Small intestine (tissue), 7 donors: ENCODE measurements around the gene HPSE2. TPM values are rescaled to one million over a fixed set of nuclear protein-coding genes. Genes with fewer than 3 reads are reported as not detected.

ENCODE experiments used
- DNase-seq, 2 donors: peaks; one replicate each; pipeline versions ENCODE4 v3.0.0 to v3.0.0-alpha.2; 2013
- FAIRE-seq: peaks from 2 replicates; lab custom pipeline; 2012; peaks lifted over from hg19 to GRCh38; lab: Jason Lieb, UNC
- H3K27ac ChIP-seq, 3 donors: one replicate each; pipeline ENCODE4 v1.5.1; 2013; ENCODE audit warnings: low read length in 2 of 3, mild to moderate bottlenecking in 2 of 3, control low read depth in 1 of 3, inconsistent platforms in 1 of 3, low read depth in 1 of 3, moderate library complexity in 1 of 3
- H3K27me3 ChIP-seq, 3 donors: one replicate each; pipeline ENCODE4 v1.6.1; 2013; ENCODE audit warnings: low read length in 3 of 3, inconsistent platforms in 1 of 3; ENCODE audit not compliant: control insufficient read depth in 3 of 3, insufficient read depth in 3 of 3
- H3K36me3 ChIP-seq, 3 donors: one replicate each; pipeline ENCODE4 v1.6.1; 2013; ENCODE audit warnings: low read length in 3 of 3, inconsistent platforms in 1 of 3, low read depth in 1 of 3, mild to moderate bottlenecking in 1 of 3, moderate library complexity in 1 of 3; ENCODE audit not compliant: control insufficient read depth in 3 of 3, insufficient read depth in 2 of 3
- H3K4me1 ChIP-seq, 3 donors: one replicate each; pipeline ENCODE4 v1.6.1; 2013; ENCODE audit warnings: low read length in 2 of 3, inconsistent platforms in 1 of 3, low read depth in 1 of 3, mild to moderate bottlenecking in 1 of 3, moderate library complexity in 1 of 3; ENCODE audit not compliant: control insufficient read depth in 3 of 3, insufficient read depth in 2 of 3
- H3K4me3 ChIP-seq, 3 donors: one replicate each; pipeline ENCODE4 v1.5.1; 2013; ENCODE audit warnings: low read length in 3 of 3, control low read depth in 1 of 3, inconsistent platforms in 1 of 3, low read depth in 1 of 3, mild to moderate bottlenecking in 1 of 3, moderate library complexity in 1 of 3
- H3K9me3 ChIP-seq, 2 donors: one replicate each; pipeline ENCODE4 v1.6.1; 2013; ENCODE audit warnings: low read depth in 1 of 2, low read length in 1 of 2; ENCODE audit not compliant: control insufficient read depth in 2 of 2, insufficient read depth in 1 of 2
- WGBS, 3 donors: extraction: QIAGEN DNeasy Blood & Tissue Kit; methylation state at CpG; one replicate each; pipeline ENCODE4 v1.1.7; 2013; 5-methylcytosine and 5-hydroxymethylcytosine counted together
- polyA plus RNA-seq, 4 donors: library from polyadenylated mRNA; stranded (reverse) in 3 of 4; unstranded in 1 of 4; fragments of 200-250 nt in 3 of 4; fragments of 120-200 nt in 1 of 4; gene quantifications; one replicate each; pipeline versions ENCODE4 v1.2.1 to v1.2.3, GENCODE V29; 2013
- donor health status: healthy with polysubstance abuse.
- donor health status: control.
- donor health status: control.
- donor health status: Bipolar disorder and iron deficiency.
- donor health status: healthy.

The HPSE2 gene
- polyA plus RNA-seq, 4 donors: 0.22 to 9.4 (median 1.2) TPM

DNA sequence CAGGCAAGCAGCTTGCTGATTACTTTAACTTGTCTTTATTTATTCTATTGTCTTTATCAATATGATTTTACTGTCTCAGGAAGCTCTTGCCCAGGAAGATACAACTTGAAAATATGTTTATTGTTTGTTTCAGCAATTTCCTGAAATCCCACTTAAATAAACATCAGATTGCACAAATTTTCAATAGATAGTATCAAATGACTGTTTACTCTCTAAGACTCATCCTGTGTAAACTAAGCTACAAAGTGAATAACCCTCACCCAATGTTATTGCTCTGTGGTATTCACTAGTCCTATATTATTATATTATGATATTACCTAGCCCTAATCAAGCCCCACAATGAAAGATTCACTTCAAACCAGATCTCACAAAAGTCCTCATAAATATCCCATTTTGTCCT is 658.5 kb downstream of the HPSE2 start:
- no peaks in the 10 kb centered on the region for H3K4me1 ChIP-seq
- H3K27me3 ChIP-seq: peaks cover 0 to 3% (median 1%) of the 10 kb centered on the region in 3 donors
- no peaks in the 10 kb centered on the region for H3K9me3 ChIP-seq
- H3K4me3 ChIP-seq: no peak overlapping the region
- no peak overlapping the region for H3K27ac ChIP-seq
- no peak for DNase-seq
- no peak for FAIRE-seq
- no peaks in the 10 kb centered on the region for H3K36me3 ChIP-seq

DNA sequence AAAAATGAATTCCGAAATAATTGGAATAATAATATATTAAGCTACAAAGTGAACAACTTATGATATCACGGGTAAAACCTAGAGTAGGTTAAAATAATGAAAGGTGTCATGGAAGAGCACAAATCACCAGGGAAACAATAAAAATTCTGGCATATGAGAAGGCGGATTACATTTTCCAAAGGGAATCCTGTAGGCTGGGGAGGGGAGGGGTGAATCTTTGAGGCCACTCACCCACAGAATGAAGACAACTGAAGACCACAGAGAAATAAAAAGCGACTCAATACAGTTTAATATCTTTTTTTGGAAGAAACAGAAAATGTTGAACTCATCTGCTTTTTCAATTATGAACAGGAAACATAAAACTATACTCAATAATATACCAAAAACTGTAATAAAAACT is 659.6 kb downstream of the HPSE2 start:
- Histone ChIP-seq H3K27me3 (peaks cover 0 to 3% (median 1%) of the 10 kb centered on the region in 3 donors), H3K4me1 (no peaks in the 10 kb centered on the region), H3K36me3 (no peaks in the 10 kb centered on the region), H3K4me3 (no peak overlapping the region), H3K27ac (no peak overlapping the region), H3K9me3 (no peaks in the 10 kb centered on the region)
- no peak for DNase-seq
- 55 to 63% (median 59%) methylated on average over 4 of the region's 4 CpGs for WGBS, 3 donors
- no peak for FAIRE-seq

DNA sequence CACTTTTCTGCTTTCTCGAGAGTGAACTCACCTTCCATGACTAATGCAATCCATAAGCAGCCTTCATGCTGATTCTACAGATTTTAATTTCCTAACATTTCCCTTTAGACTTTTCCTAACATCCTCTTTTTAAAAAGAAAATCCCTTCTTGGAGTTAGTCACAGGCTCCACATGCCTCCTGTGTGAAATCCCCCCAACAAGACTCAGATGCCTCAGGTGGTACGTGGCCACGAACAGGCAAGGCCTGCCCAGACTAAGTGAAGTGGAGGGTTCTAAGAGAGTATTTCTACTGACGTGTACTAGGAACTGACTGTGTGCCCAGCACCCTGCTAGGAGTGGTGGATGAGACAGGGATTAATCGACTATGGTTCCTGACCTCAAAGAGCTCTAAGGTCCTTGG is 663.1 kb downstream of the HPSE2 start:
- Histone ChIP-seq H3K9me3 (no peaks in the 10 kb centered on the region), H3K4me1 (no peaks in the 10 kb centered on the region), H3K27me3 (peaks cover 0 to 3% (median 1%) of the 10 kb centered on the region in 3 donors), H3K36me3 (no peaks in the 10 kb centered on the region), H3K27ac (no peak overlapping the region), H3K4me3 (no peak overlapping the region)
- DNase-seq (no peak), FAIRE-seq (no peak)
- 61 to 72% (median 65%) methylated on average over 5 of the region's 5 CpGs for WGBS, 3 donors

DNA sequence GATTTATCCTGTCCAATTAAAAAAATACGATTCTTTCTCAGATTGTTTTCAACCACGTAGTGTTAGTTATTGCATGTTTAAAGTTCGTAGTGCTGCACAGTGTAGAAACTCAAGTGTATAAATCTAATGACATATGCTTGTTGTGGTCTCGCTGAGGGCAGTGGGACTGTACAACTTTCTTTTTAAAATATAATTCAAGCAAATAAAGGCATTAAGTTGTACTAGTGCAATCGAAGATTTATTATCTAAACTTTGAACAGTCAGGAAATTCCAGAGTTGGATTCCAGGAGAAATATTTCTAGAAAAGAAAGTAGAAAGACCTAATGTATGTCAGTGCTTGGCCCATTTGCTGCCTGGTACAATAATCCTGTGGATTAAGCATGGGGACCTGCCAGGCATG is 664.8 kb downstream of the HPSE2 start:
- H3K27me3 ChIP-seq: peaks cover 0 to 3% (median 1%) of the 10 kb centered on the region in 3 donors
- DNase-seq (no peak), FAIRE-seq (no peak)
- H3K36me3 ChIP-seq: no peaks in the 10 kb centered on the region
- no peak overlapping the region for H3K27ac ChIP-seq
- H3K4me3 ChIP-seq: no peak overlapping the region
- 65 to 74% (median 66%) methylated on average over 5 of the region's 5 CpGs for WGBS, 3 donors
- no peaks in the 10 kb centered on the region for H3K9me3 ChIP-seq
- no peaks in the 10 kb centered on the region for H3K4me1 ChIP-seq

DNA sequence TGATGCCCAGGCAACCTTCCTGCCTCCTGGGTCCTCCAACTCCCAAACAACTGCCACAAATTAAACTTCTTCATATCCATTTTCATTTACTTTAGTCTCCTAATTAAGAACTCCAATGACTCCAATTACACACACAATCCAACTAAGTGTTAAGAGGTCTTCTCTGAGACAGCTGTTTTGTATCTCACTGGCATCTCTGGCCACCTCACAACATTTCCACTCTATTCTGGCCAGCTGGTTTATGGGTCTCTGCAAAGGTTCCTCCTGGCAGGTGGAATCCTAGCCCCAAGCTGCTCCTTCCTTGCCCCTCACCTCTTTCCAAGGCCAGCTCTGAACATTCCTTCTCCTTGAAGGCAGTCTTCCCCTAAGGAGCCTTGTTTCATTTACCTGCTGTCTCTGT is 665.8 kb downstream of the HPSE2 start:
- FAIRE-seq (no peak), DNase-seq (no peak)
- Histone ChIP-seq H3K27me3 (peaks cover 0 to 3% (median 1%) of the 10 kb centered on the region in 3 donors), H3K4me3 (no peak overlapping the region), H3K27ac (no peak overlapping the region), H3K4me1 (no peaks in the 10 kb centered on the region), H3K36me3 (no peaks in the 10 kb centered on the region), H3K9me3 (no peaks in the 10 kb centered on the region)

DNA sequence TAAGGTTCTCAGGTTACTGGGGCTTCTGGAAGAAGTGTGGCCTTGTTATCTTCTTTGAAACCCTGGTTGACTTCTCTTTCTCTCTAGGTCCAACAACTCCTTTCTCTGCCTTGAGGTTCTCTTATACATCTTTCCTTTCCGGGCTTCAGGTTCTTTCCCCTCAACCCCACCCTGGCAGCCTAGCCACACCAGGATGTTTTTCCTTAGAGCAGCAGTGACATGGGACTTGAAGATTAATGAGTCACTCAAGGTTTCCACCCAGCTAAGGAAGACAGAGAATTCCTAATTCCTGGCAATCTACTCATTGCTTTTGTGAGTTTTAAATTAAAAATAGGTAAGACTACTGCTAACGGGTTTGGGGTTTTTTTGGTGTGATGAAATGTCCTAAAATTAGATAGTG is 667.1 kb downstream of the HPSE2 start:
- Histone ChIP-seq H3K27ac (no peak overlapping the region), H3K27me3 (peaks cover 0 to 3% (median 1%) of the 10 kb centered on the region in 3 donors), H3K4me3 (no peak overlapping the region), H3K4me1 (no peaks in the 10 kb centered on the region), H3K36me3 (no peaks in the 10 kb centered on the region), H3K9me3 (no peaks in the 10 kb centered on the region)
- FAIRE-seq: no peak
- DNase-seq: no peak
- 74 to 83% (median 79%) methylated on average over 2 of the region's 2 CpGs for WGBS, 3 donors

DNA sequence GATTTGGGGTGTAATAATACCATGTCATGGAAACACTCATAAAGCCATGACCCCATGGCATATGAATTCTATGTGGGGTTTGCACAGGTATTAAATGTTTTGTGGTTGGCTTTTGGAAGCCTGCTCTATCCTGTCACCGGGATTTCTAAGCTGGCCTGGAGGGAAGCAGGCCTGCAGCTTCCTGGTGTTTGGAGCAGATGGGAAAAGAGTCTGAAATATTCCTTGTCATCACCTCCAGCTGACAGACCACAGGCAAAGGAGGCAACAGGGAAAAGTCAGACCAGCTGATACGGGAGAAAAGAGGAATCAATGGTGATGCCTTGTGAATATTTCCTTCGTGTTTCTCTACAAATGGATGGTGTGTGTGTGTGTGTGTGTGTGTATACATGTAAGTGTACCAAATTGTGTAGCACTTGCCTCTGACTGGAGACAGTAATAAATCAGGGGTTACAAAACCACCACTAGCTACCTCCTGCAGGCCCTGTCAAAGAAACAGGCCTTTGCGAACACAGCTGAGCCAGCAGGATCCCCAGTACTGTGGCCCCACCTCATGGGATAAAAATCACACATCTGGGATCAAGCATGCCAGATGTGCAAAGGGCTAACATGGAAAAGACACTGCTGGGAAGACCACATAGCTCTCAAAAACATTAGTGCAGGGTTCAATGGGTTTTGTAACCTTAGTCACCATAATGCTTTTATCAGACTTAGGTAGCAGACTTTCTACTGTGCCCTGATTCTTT is 668.1 kb downstream of the HPSE2 start:
- no peak for DNase-seq
- 59 to 69% (median 60%) methylated on average over 4 of the region's 4 CpGs for WGBS, 3 donors
- no peak for FAIRE-seq
- H3K27me3 ChIP-seq: peaks cover 0 to 1% (median 0%) of the 10 kb centered on the region in 3 donors
- H3K4me1 ChIP-seq: no peaks in the 10 kb centered on the region
- no peak overlapping the region for H3K27ac ChIP-seq
- no peak overlapping the region for H3K4me3 ChIP-seq
- no peaks in the 10 kb centered on the region for H3K36me3 ChIP-seq
- H3K9me3 ChIP-seq: no peaks in the 10 kb centered on the region

DNA sequence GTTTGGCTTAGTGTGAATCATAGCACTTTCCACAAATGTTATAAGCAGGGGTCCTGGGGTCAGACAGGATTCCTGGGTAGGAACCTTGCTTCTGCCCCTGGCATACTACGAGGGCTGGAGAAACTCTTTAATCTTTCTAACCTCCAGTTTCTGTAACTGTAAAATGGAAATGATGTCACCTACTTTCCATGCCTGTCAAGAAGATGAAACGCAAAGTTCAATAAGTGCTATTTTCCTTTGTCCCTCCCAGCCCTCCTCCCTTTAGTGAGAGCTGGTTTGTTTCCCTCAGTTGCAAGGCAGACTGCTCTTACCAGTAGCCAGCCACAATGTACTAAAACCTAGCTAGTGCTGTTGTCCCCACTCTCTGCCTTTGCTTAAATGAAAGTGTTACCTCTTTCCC is 671.8 kb downstream of the HPSE2 start:
- WGBS, 3 donors: 24 to 41% (median 33%) methylated on average over 2 of the region's 2 CpGs
- H3K27ac ChIP-seq: no peak overlapping the region

DNA sequence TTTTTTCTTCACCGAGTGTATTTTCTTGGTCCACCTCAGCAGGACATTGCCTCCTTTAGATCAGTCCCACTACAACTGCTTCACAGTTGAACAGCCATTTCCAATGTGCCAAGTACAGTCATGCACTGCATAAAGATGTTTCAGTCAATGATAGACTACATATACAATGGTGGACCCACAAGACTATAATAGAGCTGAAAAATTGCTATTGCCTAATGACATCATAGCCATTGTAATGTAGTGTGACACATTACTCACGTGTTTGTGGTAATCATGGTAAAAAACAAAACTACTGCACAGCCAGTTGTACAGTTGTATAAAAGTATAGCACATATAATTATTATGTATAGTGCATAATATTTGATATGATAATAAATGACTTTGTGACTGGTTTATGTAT is 675.1 kb downstream of the HPSE2 start:
- no peaks in the 10 kb centered on the region for H3K36me3 ChIP-seq
- FAIRE-seq: no peak
- no peaks in the 10 kb centered on the region for H3K9me3 ChIP-seq
- no peak overlapping the region for H3K4me3 ChIP-seq
- no peak overlapping the region for H3K27ac ChIP-seq
- H3K4me1 ChIP-seq: no peaks in the 10 kb centered on the region
- WGBS, 3 donors: 68 to 91% (median 82%) methylated on average over 2 of the region's 2 CpGs
- DNase-seq: no peak
- no peaks in the 10 kb centered on the region for H3K27me3 ChIP-seq

More for the DNA sequence above, 671.8 kb downstream of the HPSE2 start:
- Histone ChIP-seq H3K9me3 (no peaks in the 10 kb centered on the region), H3K27me3 (no peaks in the 10 kb centered on the region), H3K4me1 (no peaks in the 10 kb centered on the region), H3K36me3 (no peaks in the 10 kb centered on the region), H3K4me3 (no peak overlapping the region)
- FAIRE-seq (no peak), DNase-seq (no peak)
